SKM-1 treated with dmso at 0.1 percent for 144 hours (cell line): Measurements from ENCODE around the gene HIF3A.
"Not testable (repeated sequence)": the region's sequence is repeated elsewhere in the genome, so short reads cannot be mapped to it uniquely, and the experiment has no call there.

Experiments
- DNase-seq: peaks from one replicate; lab custom pipeline; 2025; ENCODE audit not compliant: unreplicated experiment; lab: John Stamatoyannopoulos, UW

HIF3A gene

DNA sequence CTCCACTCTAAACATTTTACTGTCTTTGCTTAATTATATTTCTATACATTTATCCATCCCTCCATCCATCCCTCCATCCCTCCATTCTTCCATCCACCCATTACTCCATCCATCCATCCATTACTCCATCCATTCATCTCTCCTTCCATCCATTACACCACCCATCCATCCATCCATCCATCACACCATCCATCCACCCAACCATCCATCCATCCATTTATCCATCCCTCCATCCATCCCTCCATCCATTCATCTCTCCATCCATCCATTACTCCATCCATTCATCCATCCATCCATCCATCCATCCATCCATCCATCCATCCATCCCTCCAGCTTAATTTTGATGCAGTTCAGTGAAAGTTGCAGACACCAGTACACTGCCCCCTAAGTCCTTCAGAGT lies 5.0 kb upstream of the HIF3A start:
- DNase-seq = no peak

GRCh38 chr19:46294494-46294893 lies 2.3 kb upstream of the HIF3A start:
- DNase-seq = no peak

DNA sequence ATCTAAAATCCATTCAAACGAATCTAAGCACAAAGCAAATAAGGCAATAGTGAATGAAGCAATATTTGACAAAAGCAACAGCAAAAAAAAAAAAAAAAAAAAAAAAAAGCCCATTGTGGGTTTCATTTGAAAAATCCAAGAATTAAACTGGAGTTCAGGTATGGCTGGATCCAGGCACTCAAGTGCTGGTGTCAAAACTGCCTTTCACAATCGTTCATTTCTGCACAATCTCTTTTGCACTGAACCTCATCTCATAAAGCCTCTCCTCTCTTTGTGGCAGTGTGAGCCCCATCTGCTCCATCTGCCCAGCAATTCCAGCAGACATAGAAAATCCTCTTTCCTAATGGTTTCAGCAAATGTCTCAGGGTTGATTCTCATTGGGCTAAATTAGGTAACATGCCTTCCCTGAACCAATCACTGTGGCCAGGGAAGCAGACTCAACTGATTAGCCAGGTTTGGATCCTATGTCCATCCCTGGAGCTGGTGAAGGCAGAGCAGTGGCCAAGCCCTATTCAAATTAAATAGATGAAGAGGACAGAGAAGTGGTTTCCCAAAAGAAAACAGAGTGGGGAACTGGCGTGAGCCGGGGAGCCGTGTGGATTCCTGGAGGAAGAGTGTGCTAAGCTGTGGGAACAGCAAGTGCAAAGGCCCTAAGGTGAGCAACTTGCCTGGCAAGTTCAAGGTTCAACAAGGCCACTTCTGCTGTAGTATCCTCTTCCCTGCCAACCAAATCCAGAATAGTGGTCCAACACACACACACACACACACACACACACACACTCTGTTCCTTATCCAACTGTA lies 1.2 kb upstream of the HIF3A start:
- DNase-seq = no peak

GRCh38 chr19:46296202-46296480 lies 701 bp upstream of the HIF3A start:
- no peak for DNase-seq

- DNase-seq = no peak
Measured at GRCh38 chr19:46297700-46298478, 1.0 kb downstream of the HIF3A start.

DNA sequence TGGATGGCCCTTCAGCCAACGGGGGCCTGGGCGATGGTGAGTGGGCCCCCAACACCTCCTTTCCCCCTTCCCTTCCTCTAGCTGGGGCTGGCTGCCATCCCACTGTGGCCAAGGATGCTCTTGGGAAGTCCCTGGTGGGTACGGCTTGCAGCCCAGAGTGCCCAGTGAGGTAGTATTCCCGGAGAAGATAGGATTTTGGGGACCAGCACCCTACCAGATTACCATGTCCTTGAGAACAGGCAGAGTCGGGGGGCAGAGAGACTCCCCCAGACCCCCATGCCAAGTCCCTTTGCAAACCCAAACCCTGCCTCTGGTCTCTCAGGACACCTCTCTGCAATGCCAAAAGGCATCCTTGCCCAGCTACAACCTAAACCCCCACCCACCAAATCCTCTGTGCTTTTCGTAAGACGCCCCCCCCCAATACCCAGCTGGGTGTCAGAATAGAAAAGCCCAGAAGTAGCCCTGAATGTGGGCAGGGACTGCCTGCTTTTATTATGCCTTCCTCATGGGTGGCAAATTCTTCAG lies 1.7 kb downstream of the HIF3A start:
- DNase-seq = no peak

DNA sequence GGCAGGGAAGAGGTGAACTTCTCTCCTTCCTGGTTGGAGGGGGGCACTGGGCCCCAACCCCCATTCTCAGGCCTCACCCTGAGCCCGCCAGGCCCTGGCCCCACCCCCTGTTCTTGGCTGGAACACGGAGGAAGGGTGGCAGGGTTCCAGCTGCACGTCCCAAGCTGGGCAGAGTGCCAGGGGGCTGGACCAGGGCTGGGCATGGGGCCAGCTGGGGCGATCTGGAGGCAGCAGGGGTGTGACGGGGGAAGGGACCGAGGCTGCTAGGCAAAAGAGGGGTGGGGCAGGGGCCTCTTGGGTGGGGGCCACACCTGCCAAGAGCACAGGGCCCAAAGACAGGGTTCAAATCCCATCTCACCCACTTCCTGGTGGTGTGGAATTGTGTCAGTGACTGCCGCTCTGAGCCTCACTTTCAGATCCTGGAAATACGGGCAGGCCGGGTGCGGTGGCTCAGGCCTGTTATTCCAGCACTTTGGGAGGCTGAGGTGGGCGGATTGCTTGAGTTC lies 2.2 kb downstream of the HIF3A start:
- DNase-seq = no peak

DNA sequence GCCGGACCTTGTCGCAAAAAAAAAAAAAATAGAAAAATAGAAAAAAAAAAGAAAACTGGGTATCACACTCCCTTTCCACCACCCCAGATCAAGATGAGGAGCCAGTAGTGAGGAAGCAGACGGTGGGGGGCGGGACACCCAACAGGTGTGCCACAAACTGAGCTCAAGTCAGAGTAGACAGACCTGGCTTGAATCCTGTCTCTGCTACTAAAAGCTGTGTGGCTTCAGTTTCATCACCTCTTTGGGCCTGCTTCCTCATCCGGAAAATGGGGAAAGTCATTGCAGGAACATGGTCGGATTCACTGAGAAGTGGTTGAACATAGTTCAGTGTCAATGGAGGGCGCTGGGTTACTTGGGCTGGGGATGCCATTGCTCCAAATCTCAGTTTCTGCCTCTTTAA lies 2.9 kb downstream of the HIF3A start:
- DNase-seq = no peak

DNA sequence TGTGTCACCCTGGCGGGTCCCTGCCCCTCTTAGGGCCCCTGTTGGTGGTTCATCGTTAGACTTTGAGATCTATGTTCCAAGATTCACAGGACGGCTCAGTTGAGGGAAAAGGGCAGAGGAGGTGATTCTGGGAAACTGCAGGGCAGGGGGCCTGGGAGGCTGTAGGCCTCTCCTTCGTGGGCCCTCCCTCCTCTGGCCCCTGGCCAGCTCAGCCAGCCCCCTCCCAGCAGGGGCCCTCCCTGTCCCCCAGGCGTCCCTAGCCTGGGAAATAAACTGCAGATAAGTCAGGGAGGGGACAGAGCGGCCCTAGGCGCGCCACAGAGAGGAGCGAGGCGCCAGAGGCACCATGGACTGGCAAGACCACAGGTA lies 6.5 kb downstream of the HIF3A start:
- no peak for DNase-seq

- no peak for DNase-seq
Measured at GRCh38 chr19:46303691-46304397, 7.0 kb downstream of the HIF3A start.

DNA sequence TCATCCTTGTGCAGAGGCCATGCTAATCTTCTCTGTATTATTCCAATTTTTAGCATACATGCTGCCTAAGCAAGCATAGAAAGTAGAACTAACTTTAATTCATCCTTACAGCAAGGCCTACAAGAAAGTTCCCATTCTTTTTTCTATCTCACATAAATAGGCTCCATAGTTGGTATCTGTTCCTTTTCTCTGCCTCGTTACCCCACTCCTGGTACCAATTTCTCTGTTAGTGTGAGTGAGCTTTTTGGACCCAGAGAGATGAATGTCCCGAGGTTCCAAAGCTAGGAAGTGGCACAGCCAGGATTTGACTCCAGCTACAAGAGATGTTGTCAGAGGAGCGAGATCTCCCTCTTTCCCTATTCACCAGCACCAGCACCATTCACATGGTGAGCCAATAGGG lies 9.7 kb downstream of the HIF3A start:
- DNase-seq = no peak

DNA sequence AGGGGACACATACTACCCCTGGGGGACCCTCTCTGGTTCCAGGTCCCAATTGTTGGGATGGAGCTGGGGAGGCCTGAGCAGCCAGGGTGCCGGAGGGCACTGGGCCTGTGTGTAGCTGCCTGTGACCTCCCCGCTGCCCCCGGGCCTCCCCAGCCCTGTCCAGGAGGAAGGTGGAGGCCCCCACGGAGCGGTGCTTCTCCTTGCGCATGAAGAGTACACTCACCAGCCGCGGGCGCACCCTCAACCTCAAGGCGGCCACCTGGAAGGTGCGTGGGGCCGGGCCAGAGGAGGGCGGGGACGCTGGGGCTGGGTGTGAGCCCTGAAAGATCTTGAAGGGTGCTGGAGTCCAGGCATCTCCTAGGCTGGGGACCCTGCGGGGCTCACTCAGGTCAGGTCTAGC lies 11.7 kb downstream of the HIF3A start:
- no peak for DNase-seq

- DNase-seq = no peak
Measured at GRCh38 chr19:46309056-46309455, 12.2 kb downstream of the HIF3A start.

DNA sequence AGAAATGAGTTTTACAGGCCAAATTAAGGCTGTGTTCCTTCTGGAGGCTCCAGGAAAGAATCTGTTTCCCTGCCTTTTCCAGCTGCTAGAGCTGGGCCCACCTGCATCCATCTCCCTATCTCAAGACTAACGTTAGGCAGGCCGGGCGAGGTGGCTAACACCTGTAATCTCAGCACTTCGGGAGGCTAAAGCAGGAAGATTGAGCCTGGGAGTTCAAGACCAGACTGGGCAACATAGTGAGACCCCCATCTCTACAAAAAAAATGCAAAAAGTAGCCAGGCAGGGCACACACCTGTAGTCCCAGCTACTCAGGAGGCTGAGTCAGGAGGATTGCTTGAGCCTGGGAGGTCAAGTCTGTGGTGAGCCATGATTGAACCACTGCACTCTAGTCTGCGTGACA lies 14.6 kb downstream of the HIF3A start:
- DNase-seq = no peak

DNA sequence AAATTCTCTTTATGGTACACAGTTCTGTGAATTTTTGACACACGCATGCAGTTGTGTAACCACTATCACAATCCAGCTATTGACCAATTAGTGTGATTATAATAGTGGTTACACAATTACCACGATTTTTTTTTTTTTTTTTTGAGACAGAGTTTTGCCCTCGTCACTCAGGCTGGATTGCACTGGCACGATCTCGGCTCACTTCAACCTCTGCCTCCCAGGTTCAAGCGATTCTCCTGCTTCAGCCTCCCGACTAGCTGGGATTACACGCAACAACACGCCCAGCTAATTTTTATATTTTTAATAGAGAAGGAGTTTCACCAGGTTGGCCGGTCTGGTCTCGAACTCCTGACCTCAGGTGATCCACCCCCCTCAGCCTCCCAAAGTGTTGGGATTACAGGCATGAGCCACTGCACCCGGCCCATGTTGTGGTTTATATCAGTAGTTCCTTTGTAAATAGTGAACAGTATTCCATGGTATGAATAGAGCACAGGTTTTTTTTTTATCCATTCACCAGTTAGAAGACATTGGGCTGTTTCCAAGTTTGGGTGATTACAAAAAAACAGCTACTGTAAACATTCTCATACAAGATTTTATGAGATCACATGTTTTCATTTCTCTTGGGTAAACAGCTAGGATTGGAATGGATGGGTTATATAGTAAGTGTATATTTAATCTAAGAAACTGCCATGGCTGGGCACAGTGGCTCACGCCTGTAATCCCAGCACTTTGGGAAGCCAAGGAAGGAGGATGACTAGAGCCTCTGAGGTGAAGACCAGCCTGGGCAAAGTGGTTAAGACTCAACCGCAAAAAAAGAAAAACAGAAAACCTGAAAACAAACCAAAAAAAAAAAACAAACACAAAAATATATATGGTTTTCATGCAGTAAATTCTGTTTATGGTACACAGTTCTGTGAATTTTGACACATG lies 17.0 kb downstream of the HIF3A start:
- DNase-seq = not testable (repeated sequence)

DNA sequence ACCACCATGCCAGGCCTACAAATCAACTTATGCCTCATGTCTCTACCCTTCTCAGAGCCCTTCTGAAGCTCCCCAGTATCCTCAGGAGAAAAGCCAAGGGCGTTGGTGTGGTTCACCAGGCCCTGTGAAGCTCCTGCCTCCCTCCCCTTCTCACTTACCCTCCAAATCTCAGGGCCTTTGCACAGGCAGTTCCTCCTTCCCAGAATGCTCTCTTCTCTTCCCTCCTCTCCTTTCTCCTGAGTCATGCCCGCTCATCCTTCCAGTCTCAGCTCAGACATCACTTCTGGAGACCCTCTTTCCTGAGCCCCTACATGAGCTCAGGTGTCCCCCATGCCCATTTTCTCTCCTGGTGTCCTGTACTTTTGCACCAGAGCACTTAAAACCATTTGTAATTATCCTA lies 20.5 kb downstream of the HIF3A start:
- no peak for DNase-seq

GRCh38 chr19:46319613-46320012 lies 22.8 kb downstream of the HIF3A start:
- DNase-seq = no peak

DNA sequence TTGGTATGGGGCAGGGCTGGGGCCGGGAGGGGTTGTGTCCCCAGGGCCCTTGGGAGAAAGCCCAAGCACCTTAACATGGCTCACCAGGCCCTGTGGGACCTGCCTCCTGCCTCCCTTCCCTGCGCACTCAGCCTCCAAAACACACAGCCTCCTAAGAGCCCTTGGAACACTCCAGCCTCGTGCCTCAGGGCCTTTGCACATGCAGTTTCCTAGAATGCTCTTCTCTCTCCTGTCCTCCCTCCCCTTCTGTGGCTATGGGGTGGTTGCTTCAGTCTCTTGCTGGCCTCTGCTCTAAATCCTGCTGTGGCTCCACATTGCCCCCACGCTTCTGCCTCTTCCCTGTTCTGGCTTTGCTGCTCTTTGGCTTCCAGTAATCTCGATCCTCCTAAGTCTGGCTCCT lies 23.7 kb downstream of the HIF3A start:
- DNase-seq = no peak

GRCh38 chr19:46321653-46322052 lies 24.8 kb downstream of the HIF3A start:
- no peak for DNase-seq

DNA sequence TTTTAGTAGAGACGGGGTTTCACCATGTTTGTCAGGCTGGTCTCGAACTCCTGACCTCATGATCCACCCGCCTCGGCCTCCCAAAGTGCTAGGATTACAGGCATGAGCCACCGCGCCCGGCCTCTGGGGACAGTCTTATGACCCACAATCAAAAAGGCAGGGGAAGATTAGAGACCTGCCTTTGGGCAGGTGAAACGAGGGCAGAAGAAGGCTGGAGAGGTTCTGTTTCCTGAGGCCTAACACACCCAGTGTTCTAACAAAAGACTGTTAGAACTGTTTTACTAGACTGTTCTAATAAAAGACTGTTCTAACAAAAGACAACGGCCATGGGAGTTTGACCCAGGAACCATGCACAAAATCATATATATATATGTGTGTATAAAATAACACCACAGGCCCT lies 26.4 kb downstream of the HIF3A start:
- DNase-seq = not testable (repeated sequence)

- DNase-seq = no peak
Measured at GRCh38 chr19:46324277-46324676, 27.4 kb downstream of the HIF3A start.
